GM21390 (cell line): ENCODE measurements around the gene DNAJB1.

Experiments
- ATAC-seq: cut with Tn5 transposase; IDR thresholded peaks from one replicate; pipeline ENCODE4 v1.9.1; 2021; ENCODE audit not compliant: unreplicated experiment

Gene DNAJB1

GRCh38 chr19:14473978-14474578 lies 44.1 kb downstream of the DNAJB1 start:
- ATAC-seq = no peak

- no peak for ATAC-seq
These were observed 44.9 kb downstream of the DNAJB1 start for GRCh38 chr19:14473073-14473977.

GRCh38 chr19:14472202-14472938 lies 45.8 kb downstream of the DNAJB1 start:
- ATAC-seq = no peak

- no peak for ATAC-seq
These were observed 46.6 kb downstream of the DNAJB1 start for GRCh38 chr19:14471436-14472187.

GRCh38 chr19:14470031-14470876 lies 47.9 kb downstream of the DNAJB1 start:
- ATAC-seq = no peak

GRCh38 chr19:14467816-14468215 lies 50.4 kb downstream of the DNAJB1 start:
- ATAC-seq = no peak

- no peak for ATAC-seq
These were observed 50.8 kb downstream of the DNAJB1 start for GRCh38 chr19:14467391-14467790.
